Endothelial cell of umbilical vein (primary cell): ENCODE measurements around the gene ENOPH1.
"Not testable (repeated sequence)": the region's sequence is repeated elsewhere in the genome, so short reads cannot be mapped to it uniquely, and the experiment has no call there.

Source experiments
- GATA2 ChIP-seq: IDR thresholded peaks from 2 replicates; pipeline ENCODE4 v1.7.0; 2011; ENCODE audit warnings: low read depth, mild to moderate bottlenecking, moderate library complexity, mixed read lengths, low read length; ENCODE audit not compliant: insufficient read length, insufficient read depth
- JUN ChIP-seq: IDR thresholded peaks from 2 replicates; pipeline ENCODE4 v1.6.1; 2011; ENCODE audit warnings: borderline replicate concordance, low read depth; ENCODE audit not compliant: insufficient read length, insufficient read depth
- POLR2AphosphoS5 ChIP-seq: IDR thresholded peaks from 2 replicates; pipeline ENCODE4 v1.6.1; 2012; ENCODE audit warnings: low read depth, mild to moderate bottlenecking, control low read depth, low read length, moderate library complexity; ENCODE audit not compliant: insufficient read depth
- TF ChIP-seq, protein P1 (sequence below), 2 donors: IDR thresholded peaks; 1 replicate in 1 of 2; 2 replicates in 1 of 2; pipeline ENCODE4 v1.5.1; 2011; ENCODE audit warnings: low read length in 2 of 2, mild to moderate bottlenecking in 2 of 2, moderate library complexity in 2 of 2, control low read depth in 1 of 2, inconsistent platforms in 1 of 2, low read depth in 1 of 2; ENCODE audit not compliant: insufficient read depth in 1 of 2; ENCODE audit errors: extremely low read depth in 1 of 2

DNA sequence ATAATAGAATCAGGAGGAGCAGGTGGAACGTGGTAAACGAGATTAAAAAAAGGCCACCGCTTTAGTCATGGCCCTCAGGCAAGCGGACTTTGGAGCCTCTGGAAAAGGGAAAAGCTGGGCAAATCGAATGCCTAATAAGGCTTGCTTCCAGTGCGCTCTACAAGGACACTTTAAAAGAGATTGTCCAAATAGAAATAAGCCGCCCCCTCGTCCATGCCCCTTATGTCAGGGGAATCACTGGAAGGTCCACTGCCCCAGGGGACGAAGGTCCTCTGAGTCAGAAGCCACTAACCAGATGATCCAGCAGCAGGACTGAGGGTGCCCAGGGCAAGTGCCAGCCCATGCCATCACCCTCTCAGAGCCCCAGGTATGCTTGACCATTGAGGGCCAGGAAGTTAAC is 47.1 kb downstream of the ENOPH1 start:
- TF ChIP-seq, protein P1, sequence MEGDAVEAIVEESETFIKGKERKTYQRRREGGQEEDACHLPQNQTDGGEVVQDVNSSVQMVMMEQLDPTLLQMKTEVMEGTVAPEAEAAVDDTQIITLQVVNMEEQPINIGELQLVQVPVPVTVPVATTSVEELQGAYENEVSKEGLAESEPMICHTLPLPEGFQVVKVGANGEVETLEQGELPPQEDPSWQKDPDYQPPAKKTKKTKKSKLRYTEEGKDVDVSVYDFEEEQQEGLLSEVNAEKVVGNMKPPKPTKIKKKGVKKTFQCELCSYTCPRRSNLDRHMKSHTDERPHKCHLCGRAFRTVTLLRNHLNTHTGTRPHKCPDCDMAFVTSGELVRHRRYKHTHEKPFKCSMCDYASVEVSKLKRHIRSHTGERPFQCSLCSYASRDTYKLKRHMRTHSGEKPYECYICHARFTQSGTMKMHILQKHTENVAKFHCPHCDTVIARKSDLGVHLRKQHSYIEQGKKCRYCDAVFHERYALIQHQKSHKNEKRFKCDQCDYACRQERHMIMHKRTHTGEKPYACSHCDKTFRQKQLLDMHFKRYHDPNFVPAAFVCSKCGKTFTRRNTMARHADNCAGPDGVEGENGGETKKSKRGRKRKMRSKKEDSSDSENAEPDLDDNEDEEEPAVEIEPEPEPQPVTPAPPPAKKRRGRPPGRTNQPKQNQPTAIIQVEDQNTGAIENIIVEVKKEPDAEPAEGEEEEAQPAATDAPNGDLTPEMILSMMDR (IDR thresholded peaks at IDR 0.05; ENCODE audit: extremely low read depth in 1 of 2, insufficient read depth in 1 of 2, low read depth in 1 of 2, low read length in 2 of 2), result not testable (repeated sequence)
- not testable (repeated sequence) for TF ChIP-seq JUN, POLR2AphosphoS5, GATA2
